ENCODE measurements around the gene SLC25A6. TPM values are rescaled to one million over a fixed set of nuclear protein-coding genes. Genes with fewer than 3 reads are reported as not detected.

The SLC25A6 gene
- total and polyA plus RNA-seq, 10 of the 15 experiments (the other 5 are each of a cell fraction or from before 2014, with no cell fraction given): 61.9 to 642 (median 322) TPM

GRCh38 chrX:1392376-1393068 is 609 bp upstream of the SLC25A6 start (continued):
- TF ChIP-seq JUNB (IDR thresholded peaks at IDR 0.05) (no peak), RFX5 (IDR thresholded peaks at IDR 0.05; ENCODE audit: low read depth, low read length) (no peak), CBX5 (IDR thresholded peaks at IDR 0.05; ENCODE audit: low read depth) (no peak), ZBTB40 (IDR thresholded peaks at IDR 0.05; ENCODE audit: borderline replicate concordance) (no peak), BMI1 (IDR thresholded peaks at IDR 0.05; ENCODE audit: borderline replicate concordance) (no peak), USF1 (IDR thresholded peaks at IDR 0.05; ENCODE audit: borderline replicate concordance, extremely low read length, insufficient read depth, low read depth, low read length) (no peak), ATF7 (IDR thresholded peaks at IDR 0.05; ENCODE audit: low read depth) (no peak), POLR2AphosphoS2 (IDR thresholded peaks at IDR 0.05; ENCODE audit: low read depth, low read length) (no peak), RAD51 (IDR thresholded peaks at IDR 0.05) (no peak), SP1 (IDR thresholded peaks at IDR 0.05; ENCODE audit: low read depth, low read length) (no peak), POU2F2 (IDR thresholded peaks at IDR 0.05; ENCODE audit: borderline replicate concordance, low read depth, low read length) (peak; percentile 38; the same call in 1 of the 3 replicates), MTA3 (IDR thresholded peaks at IDR 0.05; ENCODE audit: borderline replicate concordance, low read length) (no peak), NRF1 (conservative IDR thresholded peaks at IDR 0.05; ENCODE audit: low read depth, low read length) (no peak), SMARCA5 (IDR thresholded peaks at IDR 0.05) (peak; percentile 86), ZBTB4 (CRISPR knock-in tag; IDR thresholded peaks at IDR 0.05) (no peak), IRF4 (IDR thresholded peaks at IDR 0.05; ENCODE audit: low read depth, low read length) (no peak), GATAD2B (conservative IDR thresholded peaks at IDR 0.05; ENCODE audit: low read depth) (peak; percentile 99)
- TF ChIP-seq, protein P1, sequence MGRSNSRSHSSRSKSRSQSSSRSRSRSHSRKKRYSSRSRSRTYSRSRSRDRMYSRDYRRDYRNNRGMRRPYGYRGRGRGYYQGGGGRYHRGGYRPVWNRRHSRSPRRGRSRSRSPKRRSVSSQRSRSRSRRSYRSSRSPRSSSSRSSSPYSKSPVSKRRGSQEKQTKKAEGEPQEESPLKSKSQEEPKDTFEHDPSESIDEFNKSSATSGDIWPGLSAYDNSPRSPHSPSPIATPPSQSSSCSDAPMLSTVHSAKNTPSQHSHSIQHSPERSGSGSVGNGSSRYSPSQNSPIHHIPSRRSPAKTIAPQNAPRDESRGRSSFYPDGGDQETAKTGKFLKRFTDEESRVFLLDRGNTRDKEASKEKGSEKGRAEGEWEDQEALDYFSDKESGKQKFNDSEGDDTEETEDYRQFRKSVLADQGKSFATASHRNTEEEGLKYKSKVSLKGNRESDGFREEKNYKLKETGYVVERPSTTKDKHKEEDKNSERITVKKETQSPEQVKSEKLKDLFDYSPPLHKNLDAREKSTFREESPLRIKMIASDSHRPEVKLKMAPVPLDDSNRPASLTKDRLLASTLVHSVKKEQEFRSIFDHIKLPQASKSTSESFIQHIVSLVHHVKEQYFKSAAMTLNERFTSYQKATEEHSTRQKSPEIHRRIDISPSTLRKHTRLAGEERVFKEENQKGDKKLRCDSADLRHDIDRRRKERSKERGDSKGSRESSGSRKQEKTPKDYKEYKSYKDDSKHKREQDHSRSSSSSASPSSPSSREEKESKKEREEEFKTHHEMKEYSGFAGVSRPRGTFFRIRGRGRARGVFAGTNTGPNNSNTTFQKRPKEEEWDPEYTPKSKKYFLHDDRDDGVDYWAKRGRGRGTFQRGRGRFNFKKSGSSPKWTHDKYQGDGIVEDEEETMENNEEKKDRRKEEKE (IDR thresholded peaks at IDR 0.05): peak; percentile 30; the same call in 1 of the 2 replicates
- TF ChIP-seq, protein P2, sequence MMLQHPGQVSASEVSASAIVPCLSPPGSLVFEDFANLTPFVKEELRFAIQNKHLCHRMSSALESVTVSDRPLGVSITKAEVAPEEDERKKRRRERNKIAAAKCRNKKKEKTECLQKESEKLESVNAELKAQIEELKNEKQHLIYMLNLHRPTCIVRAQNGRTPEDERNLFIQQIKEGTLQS (IDR thresholded peaks at IDR 0.05; ENCODE audit: borderline replicate concordance, extremely low read depth, low read depth, low read length): no peak
